ENCODE data around the gene MYO1B. TPM values are rescaled to one million over a fixed set of nuclear protein-coding genes. Genes with fewer than 3 reads are reported as not detected.

Gene MYO1B
- total and polyA plus RNA-seq, 2 experiments from 2014 or later: 26.4 to 70.6 TPM

DNA sequence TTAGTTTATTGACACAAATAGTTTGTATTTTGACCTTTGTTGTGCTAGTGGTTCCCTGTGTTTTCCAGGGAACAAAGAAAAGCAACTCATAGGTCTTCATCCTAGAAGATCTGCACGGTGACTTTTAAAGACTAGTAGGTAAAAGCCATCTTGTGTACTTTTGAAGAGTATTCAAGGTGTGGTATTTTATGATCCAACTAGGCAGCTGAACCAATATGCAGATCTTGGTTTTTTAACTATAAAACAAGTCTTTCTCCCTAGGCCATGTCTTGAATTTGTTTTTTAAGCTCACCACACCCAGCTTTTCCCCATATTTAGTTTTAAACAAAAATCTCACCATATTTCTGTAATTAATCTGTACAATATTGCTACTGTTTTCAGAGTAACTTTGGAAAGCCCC lies 30.0 kb upstream of the MYO1B start:
- Histone ChIP-seq H3K4me2 (no peak overlapping the region), H3K27me3 (ENCODE audit: insufficient read depth) (no peaks in the 10 kb centered on the region), H3K9me2 (ENCODE audit: insufficient read depth) (no peaks in the 10 kb centered on the region), H3K4me3 (no peak overlapping the region), H3F3A (replicated peaks; ENCODE audit: low read depth) (no peaks in the 10 kb centered on the region), H3K4me1 (ENCODE audit: insufficient read depth) (no peaks in the 10 kb centered on the region), H4K20me1 (replicated peaks; ENCODE audit: insufficient read depth) (no peaks in the 10 kb centered on the region), H3K79me2 (replicated peaks; ENCODE audit: insufficient read depth) (no peaks in the 10 kb centered on the region), H3K27ac (ENCODE audit: low read depth) (no peak overlapping the region), H3K36me3 (ENCODE audit: insufficient read depth) (no peaks in the 10 kb centered on the region; the same call in 1 of the 2 replicates), H2AFZ (no peak overlapping the region)
- Mint-ChIP-seq H3K4me1 (peaks cover 11% of the 10 kb centered on the region), H3K27ac (no peak overlapping the region), H3K36me3 (ENCODE audit: low read depth) (no peaks in the 10 kb centered on the region), H3K27me3 (ENCODE audit: insufficient read depth, low read depth, poor library complexity) (no peaks in the 10 kb centered on the region), H3K9me3 (peaks cover 9% of the 10 kb centered on the region; the same call in 1 of the 3 replicates), H3K4me3 (no peak overlapping the region)
- no peak for ATAC-seq
- DNase-seq (ENCODE audit: low spot score): no peak
- TF ChIP-seq NANOG (IDR thresholded peaks at IDR 0.05; ENCODE audit: borderline replicate concordance): no peak
- TF ChIP-seq, protein P1, sequence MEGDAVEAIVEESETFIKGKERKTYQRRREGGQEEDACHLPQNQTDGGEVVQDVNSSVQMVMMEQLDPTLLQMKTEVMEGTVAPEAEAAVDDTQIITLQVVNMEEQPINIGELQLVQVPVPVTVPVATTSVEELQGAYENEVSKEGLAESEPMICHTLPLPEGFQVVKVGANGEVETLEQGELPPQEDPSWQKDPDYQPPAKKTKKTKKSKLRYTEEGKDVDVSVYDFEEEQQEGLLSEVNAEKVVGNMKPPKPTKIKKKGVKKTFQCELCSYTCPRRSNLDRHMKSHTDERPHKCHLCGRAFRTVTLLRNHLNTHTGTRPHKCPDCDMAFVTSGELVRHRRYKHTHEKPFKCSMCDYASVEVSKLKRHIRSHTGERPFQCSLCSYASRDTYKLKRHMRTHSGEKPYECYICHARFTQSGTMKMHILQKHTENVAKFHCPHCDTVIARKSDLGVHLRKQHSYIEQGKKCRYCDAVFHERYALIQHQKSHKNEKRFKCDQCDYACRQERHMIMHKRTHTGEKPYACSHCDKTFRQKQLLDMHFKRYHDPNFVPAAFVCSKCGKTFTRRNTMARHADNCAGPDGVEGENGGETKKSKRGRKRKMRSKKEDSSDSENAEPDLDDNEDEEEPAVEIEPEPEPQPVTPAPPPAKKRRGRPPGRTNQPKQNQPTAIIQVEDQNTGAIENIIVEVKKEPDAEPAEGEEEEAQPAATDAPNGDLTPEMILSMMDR (conservative IDR thresholded peaks at IDR 0.05; ENCODE audit: low read depth in 2 of 2): no peak
- no peak for TF ChIP-seq JUNB (IDR thresholded peaks at IDR 0.05; ENCODE audit: unreplicated experiment)
- TF ChIP-seq, protein P2, sequence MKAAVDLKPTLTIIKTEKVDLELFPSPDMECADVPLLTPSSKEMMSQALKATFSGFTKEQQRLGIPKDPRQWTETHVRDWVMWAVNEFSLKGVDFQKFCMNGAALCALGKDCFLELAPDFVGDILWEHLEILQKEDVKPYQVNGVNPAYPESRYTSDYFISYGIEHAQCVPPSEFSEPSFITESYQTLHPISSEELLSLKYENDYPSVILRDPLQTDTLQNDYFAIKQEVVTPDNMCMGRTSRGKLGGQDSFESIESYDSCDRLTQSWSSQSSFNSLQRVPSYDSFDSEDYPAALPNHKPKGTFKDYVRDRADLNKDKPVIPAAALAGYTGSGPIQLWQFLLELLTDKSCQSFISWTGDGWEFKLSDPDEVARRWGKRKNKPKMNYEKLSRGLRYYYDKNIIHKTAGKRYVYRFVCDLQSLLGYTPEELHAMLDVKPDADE (IDR thresholded peaks at IDR 0.05): no peak
- TF ChIP-seq, protein P3, sequence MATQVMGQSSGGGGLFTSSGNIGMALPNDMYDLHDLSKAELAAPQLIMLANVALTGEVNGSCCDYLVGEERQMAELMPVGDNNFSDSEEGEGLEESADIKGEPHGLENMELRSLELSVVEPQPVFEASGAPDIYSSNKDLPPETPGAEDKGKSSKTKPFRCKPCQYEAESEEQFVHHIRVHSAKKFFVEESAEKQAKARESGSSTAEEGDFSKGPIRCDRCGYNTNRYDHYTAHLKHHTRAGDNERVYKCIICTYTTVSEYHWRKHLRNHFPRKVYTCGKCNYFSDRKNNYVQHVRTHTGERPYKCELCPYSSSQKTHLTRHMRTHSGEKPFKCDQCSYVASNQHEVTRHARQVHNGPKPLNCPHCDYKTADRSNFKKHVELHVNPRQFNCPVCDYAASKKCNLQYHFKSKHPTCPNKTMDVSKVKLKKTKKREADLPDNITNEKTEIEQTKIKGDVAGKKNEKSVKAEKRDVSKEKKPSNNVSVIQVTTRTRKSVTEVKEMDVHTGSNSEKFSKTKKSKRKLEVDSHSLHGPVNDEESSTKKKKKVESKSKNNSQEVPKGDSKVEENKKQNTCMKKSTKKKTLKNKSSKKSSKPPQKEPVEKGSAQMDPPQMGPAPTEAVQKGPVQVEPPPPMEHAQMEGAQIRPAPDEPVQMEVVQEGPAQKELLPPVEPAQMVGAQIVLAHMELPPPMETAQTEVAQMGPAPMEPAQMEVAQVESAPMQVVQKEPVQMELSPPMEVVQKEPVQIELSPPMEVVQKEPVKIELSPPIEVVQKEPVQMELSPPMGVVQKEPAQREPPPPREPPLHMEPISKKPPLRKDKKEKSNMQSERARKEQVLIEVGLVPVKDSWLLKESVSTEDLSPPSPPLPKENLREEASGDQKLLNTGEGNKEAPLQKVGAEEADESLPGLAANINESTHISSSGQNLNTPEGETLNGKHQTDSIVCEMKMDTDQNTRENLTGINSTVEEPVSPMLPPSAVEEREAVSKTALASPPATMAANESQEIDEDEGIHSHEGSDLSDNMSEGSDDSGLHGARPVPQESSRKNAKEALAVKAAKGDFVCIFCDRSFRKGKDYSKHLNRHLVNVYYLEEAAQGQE (IDR thresholded peaks at IDR 0.05; ENCODE audit: unreplicated experiment): no peak
- TF ChIP-seq EZH2phosphoT487 (IDR thresholded peaks at IDR 0.05; ENCODE audit: unreplicated experiment): no peak
- TF ChIP-seq, protein P4, sequence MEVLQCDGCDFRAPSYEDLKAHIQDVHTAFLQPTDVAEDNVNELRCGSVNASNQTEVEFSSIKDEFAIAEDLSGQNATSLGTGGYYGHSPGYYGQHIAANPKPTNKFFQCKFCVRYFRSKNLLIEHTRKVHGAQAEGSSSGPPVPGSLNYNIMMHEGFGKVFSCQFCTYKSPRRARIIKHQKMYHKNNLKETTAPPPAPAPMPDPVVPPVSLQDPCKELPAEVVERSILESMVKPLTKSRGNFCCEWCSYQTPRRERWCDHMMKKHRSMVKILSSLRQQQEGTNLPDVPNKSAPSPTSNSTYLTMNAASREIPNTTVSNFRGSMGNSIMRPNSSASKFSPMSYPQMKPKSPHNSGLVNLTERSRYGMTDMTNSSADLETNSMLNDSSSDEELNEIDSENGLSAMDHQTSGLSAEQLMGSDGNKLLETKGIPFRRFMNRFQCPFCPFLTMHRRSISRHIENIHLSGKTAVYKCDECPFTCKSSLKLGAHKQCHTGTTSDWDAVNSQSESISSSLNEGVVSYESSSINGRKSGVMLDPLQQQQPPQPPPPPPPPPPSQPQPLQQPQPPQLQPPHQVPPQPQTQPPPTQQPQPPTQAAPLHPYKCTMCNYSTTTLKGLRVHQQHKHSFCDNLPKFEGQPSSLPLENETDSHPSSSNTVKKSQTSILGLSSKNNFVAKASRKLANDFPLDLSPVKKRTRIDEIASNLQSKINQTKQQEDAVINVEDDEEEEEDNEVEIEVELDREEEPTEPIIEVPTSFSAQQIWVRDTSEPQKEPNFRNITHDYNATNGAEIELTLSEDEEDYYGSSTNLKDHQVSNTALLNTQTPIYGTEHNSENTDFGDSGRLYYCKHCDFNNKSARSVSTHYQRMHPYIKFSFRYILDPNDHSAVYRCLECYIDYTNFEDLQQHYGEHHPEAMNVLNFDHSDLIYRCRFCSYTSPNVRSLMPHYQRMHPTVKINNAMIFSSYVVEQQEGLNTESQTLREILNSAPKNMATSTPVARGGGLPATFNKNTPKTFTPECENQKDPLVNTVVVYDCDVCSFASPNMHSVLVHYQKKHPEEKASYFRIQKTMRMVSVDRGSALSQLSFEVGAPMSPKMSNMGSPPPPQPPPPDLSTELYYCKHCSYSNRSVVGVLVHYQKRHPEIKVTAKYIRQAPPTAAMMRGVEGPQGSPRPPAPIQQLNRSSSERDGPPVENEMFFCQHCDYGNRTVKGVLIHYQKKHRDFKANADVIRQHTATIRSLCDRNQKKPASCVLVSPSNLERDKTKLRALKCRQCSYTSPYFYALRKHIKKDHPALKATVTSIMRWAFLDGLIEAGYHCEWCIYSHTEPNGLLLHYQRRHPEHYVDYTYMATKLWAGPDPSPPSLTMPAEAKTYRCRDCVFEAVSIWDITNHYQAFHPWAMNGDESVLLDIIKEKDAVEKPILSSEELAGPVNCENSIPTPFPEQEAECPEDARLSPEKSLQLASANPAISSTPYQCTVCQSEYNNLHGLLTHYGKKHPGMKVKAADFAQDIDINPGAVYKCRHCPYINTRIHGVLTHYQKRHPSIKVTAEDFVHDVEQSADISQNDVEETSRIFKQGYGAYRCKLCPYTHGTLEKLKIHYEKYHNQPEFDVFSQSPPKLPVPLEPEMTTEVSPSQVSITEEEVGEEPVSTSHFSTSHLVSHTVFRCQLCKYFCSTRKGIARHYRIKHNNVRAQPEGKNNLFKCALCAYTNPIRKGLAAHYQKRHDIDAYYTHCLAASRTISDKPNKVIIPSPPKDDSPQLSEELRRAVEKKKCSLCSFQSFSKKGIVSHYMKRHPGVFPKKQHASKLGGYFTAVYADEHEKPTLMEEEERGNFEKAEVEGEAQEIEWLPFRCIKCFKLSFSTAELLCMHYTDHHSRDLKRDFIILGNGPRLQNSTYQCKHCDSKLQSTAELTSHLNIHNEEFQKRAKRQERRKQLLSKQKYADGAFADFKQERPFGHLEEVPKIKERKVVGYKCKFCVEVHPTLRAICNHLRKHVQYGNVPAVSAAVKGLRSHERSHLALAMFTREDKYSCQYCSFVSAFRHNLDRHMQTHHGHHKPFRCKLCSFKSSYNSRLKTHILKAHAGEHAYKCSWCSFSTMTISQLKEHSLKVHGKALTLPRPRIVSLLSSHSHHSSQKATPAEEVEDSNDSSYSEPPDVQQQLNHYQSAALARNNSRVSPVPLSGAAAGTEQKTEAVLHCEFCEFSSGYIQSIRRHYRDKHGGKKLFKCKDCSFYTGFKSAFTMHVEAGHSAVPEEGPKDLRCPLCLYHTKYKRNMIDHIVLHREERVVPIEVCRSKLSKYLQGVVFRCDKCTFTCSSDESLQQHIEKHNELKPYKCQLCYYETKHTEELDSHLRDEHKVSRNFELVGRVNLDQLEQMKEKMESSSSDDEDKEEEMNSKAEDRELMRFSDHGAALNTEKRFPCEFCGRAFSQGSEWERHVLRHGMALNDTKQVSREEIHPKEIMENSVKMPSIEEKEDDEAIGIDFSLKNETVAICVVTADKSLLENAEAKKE (CRISPR knock-in tag; IDR thresholded peaks at IDR 0.05): no peak
- TF ChIP-seq EZH2 (IDR thresholded peaks at IDR 0.05; ENCODE audit: low read depth, unreplicated experiment): no peak
- no peak for TF ChIP-seq ZNF114 (CRISPR knock-in tag; IDR thresholded peaks at IDR 0.05)
- TF ChIP-seq ZNF331 (CRISPR knock-in tag; IDR thresholded peaks at IDR 0.05; ENCODE audit: low read depth): no peak
- no peak for TF ChIP-seq CREB1 (CRISPR knock-in tag; IDR thresholded peaks at IDR 0.05; ENCODE audit: low read depth)
- no peak for TF ChIP-seq POLR2AphosphoS5 (IDR thresholded peaks at IDR 0.05; ENCODE audit: low read depth)
- TF ChIP-seq STAT1 (IDR thresholded peaks at IDR 0.05; ENCODE audit: unreplicated experiment): no peak
